Measurements from ENCODE around the gene ZRANB1.

Gene ZRANB1

DNA sequence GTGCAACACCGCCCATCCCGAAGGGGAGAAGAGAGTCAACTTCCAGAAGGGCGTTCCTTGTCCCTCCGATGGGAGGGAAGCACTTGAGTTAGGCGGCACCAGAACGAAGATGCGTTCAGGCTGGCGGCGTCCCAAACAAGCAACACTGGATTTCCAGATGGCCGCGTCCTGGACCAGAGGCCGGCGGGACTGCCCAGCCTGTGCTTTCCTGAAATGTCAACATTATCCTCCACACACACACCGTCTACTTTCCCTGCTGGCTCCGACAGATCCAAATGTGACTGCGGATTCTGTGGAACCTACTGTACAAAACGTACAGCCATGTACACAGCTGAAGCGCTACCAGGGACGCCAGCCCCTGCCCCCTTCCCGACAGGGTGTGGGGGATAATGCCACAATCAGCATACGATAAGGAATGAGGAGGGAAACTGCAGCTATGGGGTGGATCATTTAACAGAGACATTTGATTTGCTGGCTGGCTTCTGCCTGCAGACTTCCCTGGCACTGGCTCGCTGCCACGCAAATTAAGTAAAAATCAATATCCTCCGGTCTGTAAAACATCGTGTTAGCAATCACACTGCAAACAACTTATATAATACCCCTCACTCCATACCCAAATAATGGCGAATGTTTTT lies 82.1 kb downstream of the ZRANB1 start:
- DNase-seq = peak in 1 of 2 donors; percentile 38

DNA sequence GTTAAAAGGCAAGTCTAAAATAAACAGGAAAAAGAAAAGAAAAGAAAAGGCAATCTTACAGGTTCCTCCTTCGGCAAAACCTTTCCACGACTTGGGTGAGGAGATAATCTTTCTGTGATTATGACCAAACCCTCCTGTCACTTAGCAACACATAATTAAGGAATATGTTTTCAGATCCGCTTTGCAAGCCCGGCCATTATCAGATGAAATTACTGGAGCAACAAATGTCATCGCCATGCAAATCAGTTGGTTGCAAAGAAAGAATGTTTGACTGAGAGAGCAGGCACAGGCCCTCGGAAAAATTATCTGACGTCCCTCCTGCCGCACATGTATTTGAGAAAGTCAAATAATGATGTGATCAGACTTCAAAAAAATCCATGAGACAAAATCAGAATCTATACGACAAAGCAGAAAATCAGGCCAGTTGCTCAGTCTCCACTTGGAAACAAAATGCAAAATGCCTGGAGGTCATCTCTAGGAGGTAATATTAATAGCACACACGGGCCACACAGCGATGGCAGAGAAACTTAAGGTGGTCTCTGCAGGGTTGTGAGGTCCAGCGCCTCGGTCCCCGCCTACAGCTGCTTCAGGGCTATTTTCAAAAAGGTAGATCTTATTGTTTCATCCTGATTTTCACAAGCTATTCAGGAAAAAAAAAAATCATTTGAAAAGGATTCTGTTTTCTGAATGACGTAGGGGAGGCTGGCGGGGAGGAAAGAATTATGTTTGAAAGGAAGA lies 82.7 kb downstream of the ZRANB1 start:
- no peak for DNase-seq

DNA sequence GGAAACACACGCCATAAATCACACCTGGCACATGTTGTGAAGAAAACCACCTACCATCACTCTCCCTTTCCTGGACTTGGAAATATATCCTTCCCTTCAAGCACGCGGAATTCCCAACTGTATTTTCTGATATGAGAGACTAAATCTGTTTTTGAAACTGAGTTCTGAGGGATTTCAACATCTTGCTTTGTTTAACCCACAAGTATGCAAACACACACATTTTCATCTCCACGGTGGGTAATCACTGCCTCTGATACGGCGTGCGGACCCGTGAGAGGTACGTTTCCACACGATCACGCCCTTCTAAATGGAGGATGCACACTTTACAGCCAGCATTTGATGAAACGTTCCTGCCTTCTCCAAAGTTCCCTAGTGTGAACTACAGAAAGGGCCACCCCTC lies 83.4 kb downstream of the ZRANB1 start:
- no peak for DNase-seq

DNA sequence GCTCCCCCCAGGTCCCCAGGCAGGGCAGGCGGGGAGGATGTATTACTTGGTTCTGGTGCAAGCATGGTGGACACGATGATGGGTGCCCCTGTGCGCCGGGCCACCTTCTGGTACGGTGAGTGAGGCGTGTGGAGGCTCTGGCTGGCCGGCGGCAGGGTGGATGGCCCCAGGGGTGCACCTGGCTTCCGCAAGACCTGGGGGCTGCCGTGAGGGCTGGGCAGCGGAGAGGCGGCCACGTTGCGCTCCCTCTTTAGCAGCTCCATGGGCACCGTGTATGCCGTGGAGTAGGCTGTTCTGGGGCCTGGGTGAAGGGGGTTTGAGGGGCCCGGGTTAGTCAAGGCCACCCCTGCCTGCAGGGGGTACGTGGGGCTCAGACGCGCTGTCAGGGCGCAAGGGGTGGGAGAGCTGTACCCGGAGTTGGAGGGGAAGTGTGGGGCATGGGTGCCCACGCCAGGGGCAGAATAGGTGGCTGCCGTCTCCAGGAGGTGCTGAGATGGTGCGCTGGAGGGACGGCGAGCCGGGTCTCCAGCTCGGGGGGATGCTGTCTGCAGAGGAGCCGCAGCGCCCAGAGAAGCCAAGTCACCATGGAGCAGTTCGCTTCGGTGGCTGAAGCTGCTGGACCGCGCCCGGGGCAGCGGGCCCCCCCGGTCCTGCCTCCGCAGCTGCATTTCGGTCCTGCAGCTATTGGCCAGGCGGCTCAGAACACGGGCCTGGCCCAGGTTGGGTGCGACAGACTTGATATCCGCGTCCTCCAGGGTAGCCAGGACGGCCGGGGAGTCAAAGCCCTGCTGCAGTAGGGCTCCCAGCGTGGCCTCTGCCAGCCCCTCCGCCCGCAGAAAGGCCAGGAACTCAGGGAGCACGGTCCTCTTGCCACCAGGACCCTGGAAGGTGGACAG lies 84.4 kb downstream of the ZRANB1 start:
- DNase-seq = no peak

DNA sequence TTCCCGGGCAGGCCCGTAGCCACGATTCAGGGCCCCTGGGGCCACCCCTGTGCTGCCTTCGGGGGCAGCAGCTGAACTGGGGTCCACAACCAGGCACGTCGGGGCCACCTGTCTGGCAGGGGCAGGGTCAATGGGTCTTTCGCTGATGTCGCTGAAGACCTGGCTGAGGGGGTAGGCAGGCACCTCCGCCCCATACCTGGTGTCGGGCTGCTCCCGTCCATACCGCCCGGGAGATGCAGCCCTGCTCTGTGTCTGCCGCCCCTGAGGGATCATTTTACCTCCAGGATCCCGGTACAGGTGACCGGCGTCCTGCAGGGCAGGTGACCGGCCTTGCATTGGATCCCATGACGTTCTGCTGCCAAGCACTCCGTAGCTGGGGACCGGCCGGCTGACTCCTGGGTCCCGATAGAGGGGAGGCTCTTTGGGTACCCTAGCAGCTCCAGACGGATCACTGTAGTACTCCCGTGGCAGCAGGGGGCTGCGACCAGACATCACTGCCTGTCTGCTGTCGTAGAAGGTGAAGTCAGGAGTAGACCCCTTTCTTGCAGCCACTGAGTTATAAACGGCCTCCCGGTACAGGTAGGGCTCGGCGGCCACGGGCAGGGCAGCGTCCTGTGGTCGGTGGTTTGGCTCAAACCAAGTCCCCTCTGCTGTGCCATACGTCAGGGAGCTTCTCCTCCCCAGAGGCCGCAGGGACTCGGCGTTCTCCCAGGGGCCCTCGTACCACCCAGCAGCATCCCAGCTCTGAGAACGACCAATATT lies 85.2 kb downstream of the ZRANB1 start:
- no peak for DNase-seq

DNA sequence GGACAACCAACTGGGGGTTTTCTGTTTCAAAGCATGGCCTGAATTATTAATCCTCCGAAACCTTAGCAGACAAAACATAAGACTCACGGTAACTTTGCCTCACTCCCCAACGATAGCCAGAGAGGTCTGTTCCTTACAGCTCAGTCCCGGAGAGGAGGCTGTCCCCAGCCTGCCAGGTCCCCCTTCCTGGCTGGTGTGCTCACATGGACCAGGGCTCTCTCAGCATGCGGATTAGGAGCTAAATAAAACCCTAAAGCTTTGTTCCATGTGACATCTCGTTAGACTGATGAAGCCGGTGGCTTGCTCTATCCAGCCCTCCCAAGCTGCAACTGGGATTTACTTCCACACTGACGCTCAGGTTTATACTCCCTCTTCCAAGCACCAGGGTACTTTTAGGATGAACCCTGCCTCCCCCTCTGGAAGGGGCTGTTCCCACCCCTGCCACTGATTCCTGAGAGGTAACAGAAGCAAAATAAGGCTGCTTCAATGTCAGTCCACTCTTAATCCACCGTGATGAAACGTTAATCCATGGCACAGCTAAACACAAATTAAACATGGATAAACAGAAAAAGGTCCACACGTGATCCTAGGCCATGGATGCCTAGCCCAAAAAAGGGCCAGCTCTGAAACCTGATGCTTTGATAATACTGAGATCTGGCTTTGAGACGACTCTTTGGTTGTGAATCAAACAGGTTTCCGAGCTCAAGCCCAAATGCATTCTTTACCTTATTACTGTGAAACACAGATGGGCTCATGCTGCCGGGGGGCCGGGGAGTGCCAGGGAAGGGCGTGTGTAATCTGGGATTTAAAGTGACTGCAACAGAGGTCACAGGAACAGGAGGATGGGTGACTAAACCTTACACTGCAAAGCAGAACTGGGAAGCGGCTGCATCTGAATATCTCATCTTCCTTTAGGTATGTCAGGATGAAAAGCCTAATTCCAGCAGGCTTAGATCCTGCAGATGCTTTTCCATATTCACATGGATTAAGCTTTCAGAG lies 86.2 kb downstream of the ZRANB1 start:
- DNase-seq = no peak

DNA sequence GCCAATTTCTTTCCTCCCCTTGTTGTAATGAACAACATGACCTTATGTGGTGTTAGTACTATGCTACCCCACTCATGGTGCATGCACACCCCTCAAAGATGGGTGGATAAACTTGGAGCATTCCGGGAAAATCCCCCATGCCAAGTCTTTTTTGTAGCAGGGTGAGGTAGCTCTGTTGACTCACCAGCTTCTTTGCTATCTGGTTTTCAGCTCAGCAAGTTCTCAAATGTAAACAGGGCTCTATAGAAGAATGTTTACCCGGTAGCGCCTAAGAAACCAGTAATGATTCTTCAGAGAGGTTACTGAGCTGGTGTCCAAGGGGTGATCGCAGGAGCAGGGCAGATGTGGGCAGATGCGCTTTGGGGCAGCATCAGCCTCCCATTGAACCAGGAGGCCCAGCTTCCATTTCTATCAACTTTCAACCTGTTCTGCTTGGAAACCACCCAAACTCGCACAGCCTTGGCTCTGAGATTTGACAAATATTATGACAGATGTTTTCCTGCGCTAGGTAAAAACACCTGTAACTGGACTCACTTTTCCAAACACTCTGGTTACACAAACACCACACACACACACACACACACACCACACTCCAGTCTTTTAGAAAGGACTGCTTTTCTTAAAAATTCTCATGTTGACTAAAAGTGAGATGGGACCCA lies 87.8 kb downstream of the ZRANB1 start:
- no peak for DNase-seq

DNA sequence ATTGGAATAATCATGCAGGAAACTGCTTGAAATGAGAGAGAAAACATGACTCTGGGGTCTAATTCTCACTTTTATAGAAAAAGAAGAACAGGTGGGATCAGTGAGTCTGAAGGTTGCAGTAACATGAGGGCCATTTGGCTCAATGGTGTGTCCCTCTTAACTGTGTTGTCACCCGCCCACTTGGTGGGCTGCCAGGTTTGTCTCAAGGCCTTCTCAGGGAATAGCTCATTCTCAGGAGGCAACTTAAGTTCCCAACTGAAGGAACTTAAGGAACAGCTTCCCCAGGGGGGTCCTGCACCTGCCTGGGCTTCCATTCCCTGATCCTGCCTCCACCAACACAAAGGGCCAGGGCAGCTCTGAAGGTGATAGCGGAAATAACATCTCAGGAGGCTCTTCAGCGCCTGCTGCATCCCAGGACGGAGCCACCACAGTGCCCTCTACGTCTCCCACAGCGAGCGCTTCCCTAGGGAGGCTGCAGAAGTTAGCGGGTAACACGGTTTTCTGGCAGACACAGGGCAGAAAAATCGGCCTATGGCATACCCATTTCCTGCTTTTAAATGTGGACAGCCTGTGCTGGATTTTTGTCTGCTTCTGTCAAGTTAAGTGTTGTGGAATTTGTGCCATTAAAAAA lies 88.8 kb downstream of the ZRANB1 start:
- no peak for DNase-seq

DNA sequence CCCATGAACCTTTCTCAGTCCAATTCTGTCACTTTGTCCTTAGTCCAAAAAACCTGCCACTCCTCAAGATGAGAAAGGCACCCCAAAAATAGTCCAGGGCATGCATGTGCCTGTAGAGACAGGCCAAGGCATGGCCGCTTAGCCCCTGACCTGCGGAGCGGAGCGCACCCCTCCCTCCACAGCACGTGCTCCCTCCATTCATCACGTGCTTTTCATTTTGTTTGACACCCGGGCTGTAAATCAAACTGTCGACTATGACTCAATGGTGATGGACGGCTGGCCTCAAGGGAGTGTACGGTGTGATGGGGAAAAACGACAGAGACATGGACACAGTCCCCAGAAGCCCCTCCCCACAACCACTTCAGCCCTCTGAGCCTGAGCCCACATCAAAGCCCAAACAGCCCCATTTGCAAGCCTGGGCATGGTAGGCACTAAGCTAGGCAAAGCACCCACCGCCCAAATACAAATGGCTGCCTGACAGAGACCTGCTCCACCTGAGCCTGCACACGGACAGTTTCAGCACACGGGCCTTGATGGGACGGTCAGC lies 90.6 kb downstream of the ZRANB1 start:
- no peak for DNase-seq

DNA sequence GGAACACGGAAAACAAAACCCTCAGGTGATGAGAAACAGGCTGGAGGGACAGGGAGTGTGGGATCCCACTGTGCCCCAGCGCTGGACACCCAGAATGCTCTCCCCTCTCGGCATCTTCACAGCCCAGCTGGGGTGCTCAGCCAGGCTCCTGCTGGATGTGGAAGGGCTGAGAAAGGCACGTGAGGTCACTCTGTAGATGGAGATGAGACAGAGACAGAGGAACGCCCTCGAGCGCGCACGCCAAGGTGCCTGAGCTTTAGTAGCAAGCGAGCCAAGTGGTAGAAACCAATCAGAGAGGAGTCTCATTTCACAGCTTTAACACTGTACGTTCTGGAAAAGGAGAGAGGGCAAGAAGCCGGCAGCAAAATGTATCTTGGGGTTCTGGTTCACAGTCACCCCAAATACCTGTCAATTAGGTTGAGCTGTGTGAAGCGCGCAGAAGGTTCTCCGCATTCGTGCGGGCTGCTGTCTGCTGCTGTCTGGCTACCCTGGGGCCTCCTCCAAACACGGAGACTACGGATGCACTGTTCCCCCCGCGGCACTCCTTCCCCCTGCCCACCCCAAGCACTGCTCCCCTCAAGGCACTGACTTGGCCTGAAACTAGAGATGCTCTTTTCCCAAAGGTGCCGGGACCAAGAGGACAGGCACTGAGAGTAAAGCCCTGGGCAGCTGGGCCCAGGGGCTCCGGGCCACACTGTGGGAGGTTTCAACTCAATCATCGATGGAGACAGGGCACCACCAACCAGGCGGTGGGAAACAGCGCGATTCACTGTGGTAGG lies 91.4 kb downstream of the ZRANB1 start:
- DNase-seq = no peak

DNA sequence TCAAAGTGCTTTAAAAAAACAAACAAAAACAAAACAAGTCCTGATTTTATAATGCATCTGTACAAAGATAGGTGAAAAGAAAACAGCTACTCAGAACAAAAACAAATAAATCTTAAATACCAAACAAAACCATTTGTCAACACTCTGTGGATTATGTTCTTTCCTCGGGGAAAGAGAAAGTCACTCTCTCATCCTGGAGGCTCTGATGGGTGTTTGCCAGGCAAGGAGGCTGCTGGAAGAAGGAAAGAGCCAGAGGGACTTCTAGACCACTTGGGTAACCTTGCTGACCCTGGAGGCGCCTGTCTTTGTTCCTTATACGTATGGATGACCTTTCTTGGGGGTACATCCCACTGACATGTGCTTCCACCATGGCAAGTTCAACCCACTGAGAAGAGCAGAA lies 92.8 kb downstream of the ZRANB1 start:
- DNase-seq = no peak

DNA sequence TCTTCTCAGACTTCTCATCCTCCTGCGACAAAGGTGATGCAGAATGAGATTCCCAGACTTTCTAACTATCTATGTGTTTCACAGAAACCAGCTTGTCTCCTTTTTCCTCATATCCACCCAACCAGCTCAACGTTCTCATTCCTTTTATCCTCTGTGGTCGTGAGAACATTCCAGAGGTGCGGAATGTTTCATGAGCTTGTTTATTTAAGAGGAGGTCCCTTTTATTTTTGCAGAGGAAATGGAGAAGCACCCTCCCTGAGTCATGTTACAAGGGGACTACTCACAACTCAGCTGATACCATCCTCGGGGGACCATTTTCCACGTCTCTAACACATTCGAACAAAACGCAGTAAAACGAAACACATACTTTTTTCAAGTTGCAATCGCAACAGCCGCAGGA lies 93.2 kb downstream of the ZRANB1 start:
- DNase-seq = no peak

DNA sequence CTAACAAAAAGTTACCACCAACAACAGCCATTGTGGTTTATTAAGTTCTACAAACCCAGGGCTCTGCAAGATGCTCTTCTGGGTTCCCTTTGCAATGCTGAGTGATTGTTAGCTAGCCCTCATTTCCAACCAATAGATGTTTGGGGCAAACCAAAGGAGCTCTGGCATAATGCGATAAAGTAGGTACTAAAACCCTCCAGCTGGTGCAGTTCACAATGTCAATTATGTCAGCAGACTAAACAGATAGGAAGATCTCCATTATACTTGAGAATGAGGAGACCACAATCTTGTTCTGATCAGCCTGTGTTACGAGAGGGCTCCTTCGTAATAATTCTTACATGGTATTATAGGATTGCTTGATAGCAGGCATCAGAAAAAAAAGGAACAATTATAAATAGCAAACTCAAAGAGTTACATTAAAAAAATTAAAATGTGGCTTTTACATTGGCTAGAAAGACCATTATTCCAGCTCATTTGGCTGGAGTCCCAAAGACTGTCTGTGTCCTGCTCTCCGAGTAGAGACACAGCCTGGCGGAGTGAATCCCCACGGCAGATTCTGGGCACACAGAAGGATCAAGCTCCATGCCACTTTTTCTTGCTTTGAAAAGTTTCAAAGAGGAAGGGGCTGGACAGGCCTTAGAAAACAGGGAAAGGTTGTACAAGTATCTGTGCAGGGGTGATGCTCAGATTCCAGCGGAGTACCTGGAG lies 93.8 kb downstream of the ZRANB1 start:
- no peak for DNase-seq

DNA sequence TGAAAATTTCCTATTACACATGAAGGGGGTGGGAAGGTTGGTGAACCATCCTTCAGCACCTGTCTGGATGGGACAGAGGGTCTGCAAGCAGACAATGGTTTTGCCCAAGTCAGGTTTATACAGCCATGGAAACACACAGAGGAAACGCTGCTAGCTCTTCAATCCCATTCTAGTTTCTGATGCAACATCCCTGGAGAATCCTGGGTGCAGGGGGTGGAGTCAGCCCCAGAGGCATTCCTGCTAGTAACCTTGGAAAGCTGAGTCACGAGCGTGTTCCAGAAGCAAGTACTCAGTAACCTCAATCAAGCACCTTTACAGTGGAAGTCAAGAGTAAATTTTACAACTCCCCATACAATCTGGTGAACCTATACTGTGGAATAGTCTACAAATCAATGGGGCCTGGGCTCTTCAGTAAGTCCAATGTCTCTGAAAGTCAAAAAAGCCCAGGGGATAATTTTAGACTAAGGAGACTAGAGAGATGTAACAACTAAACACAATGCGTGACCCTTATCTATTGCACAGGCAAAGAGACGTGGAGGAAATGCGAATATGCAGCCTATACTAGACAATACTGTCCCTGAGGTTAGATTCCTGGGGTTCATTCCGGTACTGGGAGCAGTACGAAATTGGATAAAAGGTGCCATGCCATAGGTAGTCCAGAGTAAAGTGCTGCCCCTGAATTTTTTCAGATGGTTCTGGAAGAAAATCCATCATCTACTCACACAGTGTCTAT lies 95.4 kb downstream of the ZRANB1 start:
- no peak for DNase-seq
